GM10266 (cell line): ENCODE measurements around the gene ZNF710.

ENCODE experiments used
- DNase-seq: peaks from one replicate; pipeline ENCODE4 v3.0.0; 2012; ENCODE audit errors: extremely low spot score
- TF ChIP-seq, protein P1 (sequence below): IDR thresholded peaks from 2 replicates; pipeline ENCODE4 v1.5.1; 2012; ENCODE audit warnings: mild to moderate bottlenecking, low read depth; ENCODE audit not compliant: control insufficient read depth, insufficient read depth; ENCODE audit errors: missing control alignments

ZNF710 gene

DNA sequence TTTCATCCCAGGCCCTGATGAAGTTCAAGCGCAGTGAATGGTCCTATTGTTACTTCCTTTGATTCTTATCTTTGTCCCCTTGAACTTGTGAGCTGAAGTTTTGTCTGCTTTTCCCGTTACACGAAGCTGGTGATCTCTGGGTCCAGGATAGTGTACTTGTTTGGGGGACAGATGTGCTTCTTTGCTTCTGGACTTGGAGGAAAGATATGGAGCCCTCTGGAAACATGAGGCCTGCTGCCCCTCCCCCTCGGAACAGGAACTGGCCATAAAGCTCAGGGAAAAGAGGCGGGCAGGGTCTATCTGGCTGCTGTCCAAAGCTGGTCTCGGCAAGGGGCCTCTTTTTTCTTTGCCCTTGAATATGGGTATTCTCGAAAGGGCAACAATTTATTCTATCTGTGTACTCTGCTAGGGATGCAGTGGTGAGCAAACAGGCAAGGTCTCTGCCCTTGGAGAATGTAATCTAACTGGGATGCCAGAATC is 53.5 kb downstream of the ZNF710 start:
- no peak for DNase-seq
- TF ChIP-seq, protein P1, sequence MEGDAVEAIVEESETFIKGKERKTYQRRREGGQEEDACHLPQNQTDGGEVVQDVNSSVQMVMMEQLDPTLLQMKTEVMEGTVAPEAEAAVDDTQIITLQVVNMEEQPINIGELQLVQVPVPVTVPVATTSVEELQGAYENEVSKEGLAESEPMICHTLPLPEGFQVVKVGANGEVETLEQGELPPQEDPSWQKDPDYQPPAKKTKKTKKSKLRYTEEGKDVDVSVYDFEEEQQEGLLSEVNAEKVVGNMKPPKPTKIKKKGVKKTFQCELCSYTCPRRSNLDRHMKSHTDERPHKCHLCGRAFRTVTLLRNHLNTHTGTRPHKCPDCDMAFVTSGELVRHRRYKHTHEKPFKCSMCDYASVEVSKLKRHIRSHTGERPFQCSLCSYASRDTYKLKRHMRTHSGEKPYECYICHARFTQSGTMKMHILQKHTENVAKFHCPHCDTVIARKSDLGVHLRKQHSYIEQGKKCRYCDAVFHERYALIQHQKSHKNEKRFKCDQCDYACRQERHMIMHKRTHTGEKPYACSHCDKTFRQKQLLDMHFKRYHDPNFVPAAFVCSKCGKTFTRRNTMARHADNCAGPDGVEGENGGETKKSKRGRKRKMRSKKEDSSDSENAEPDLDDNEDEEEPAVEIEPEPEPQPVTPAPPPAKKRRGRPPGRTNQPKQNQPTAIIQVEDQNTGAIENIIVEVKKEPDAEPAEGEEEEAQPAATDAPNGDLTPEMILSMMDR, result no peak

DNA sequence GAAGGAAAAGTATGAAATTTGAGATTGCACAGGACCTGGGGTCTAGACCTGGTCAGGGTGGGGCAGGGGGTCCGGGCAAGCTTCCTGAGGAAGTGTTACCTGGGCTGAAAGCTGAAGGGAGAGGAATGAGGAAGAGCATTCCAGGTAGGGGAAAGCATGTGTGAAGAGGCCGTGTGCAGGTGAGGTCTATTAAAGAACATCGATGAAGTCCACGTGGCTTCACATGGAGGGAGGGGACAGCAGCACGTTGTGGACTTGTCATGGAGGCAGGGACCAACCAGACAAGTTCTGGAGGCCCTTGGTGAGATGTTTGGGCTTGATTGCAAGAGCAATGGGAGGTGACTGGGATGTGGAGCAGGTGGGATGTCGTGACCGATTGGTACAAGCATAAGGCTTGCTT is 54.1 kb downstream of the ZNF710 start:
- no peak for DNase-seq
- TF ChIP-seq, protein P1, result no peak

DNA sequence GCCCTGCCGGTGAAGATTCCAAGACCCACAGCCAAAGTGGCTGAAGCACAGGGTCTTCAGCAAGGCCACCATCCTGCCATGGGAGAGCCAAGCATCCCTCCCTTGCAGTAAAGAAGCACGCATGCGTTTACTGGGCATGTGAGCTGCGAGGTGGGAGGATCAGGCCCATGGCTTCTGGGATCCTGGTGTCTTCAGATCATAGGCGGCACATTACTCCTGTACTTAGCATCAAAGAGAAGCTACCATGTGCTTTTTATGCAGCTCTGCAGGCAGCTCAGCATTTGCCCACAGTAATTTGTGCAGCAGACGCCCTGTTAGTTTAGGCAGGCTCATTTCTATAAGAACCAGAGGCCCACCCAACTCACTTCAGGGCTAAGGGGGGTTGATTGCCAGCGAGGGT is 55.4 kb downstream of the ZNF710 start:
- TF ChIP-seq, protein P1, result no peak
- no peak for DNase-seq

DNA sequence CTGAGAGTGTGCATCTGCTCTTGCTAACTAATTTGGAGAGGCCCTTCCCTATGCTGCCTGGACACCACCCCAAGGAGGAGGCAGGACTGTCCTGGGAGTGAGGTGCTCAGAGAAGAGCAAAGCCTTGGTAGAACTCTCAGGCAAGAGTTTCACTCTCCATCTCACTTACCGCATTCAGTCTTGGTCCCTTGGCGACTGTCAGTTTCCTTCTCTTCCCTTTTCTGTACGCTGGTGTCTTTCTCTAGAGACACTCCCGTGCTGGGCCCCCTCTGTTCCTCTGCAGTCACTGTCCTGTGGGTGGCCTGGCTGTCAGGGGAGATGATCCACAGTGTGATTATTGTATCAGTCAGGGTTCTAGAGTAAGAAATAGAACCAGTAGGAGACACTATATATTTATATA is 57.2 kb downstream of the ZNF710 start:
- peak; percentile 29 for DNase-seq
- TF ChIP-seq, protein P1, result no peak

DNA sequence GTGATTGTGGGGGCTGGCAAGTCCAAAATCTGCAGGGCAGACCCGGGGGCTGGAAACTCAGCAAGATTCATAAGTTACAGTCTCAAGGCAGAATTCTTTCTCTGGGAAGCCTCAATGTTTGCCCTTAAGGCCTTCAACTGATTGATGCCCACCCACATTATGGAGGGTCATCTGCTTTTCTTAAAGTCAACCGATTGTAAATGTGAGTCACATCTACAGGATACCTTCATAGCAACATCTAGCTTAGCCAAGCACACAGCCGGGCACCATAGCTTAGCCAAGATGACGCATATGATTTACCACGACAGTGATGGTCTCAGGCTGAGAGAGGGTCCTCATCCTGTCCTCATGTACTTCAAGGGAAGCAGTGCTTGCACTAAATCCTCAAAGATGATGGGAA is 57.7 kb downstream of the ZNF710 start:
- TF ChIP-seq, protein P1, result no peak
- DNase-seq, result no peak

DNA sequence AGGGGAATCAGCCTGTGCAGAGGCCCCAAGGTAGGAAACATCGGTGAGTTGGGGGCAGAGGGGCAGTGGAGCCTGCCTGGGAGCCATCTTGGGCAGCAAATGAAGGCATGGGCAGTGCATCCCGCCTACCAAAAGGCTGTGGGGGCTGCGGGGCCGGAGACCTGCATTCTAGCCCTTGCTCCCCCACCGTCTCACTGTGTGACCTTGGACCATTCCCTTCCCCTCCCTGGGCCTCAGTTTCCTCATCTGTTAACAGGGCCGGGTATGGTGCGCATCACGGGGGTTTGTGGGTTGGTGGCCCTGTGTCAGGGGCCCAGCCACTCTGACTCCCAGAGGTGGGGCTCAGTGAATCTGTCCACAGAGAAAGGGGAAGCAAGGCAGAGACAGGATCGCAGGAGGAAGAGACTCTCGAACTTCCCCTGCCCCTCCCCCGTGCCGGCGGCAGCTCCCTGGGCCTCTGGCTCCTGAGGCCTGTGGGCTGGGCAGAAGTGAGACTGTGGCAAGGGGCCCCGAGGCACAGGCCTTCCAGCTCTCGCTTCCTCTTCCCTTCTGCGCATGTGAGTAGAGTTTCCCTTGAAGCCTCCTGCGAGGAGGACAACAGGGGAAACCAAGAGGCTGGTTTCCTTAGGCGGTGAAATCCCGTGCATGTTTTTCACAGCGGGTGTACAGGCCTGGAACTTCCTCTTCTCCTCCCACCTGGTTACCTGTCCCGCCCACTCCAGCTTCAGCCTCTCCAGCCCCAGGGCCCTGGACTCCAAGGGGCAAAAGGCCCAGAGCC is 58.3 kb downstream of the ZNF710 start:
- TF ChIP-seq, protein P1, result no peak
- peak; percentile 83 for DNase-seq

DNA sequence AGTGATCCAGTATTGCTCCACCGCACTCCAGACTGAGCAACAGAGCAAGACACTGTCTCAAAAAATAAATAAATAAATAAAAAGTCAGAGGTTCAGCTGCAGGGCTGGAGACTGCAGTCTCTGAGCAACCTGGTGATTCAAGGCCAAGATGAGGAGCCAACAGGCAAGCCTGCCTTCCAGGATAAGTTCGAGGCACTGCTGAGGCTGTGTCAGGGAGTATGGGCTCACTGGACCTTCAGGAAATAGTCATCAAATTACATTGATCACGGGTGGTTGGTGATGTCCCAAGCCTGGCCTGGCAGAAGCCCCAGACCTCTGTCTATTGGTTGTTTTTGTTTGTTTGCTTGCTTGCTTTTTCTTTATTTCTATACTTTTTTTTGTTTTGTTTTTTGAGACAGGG is 59.7 kb downstream of the ZNF710 start:
- no peak for DNase-seq

More for the DNA sequence above, 59.7 kb downstream of the ZNF710 start:
- TF ChIP-seq, protein P1, result no peak
